ENCODE results near the gene POU2AF1. TPM values are rescaled to one million over a fixed set of nuclear protein-coding genes. Genes with fewer than 3 reads are reported as not detected.
A peak's percentile ranks its signal among the peaks of the same experiment; 100 is the strongest.

The POU2AF1 gene
- total and polyA plus RNA-seq, 2 of the 13 experiments (the other 11 are each of a cell fraction or from before 2014, with no cell fraction given): 1.9 to 3.6 TPM

DNA sequence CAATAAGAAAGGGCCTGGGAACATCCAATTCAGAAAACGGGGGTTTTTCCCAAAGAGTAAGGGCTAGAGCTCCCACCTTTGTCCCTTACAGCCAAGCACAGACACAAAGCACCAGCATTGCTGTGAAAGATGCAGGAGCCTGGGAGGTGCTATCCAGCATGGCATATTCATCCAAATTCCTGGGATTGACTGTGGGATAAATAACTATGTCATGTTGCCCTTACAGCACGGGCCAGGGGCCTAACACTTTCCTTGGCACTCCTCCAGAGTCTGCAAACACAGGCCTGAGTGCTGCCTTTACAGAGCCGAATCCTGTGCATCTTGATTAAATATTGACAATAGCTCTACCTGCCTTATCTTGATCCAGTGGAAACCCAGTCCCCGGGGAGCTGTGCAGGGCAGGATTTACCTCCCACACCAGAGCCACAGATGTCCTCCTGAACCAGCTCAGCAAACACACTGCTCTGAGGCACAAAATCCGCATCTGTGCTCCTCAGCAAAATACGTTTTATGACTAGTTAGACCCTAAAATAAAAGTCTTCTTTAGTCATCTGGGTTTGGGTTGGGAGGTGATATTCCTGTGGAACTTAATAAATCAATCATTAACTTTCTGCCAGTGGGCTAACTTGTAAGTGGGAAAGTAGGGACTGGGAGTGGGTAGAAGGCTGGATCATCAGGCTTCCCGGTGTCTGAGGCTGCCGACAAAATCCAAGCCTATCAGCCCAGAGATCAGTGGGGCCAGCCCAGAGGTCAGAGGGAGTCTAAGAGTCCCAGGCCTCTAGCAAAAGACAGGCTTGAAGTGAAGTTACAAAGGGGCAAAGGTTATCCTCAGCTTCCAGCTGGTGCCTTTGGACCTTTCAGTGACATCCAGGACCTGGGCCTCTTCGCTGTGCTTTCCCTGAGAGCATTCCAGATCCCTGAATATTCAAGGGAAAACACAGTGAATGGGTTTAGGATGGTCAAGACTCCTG, 44.3 kb downstream of the POU2AF1 start (continued):
- TF ChIP-seq HDAC2 (CRISPR knock-in tag; IDR thresholded peaks at IDR 0.05) (peak; percentile 93), RFXANK (CRISPR knock-in tag; IDR thresholded peaks at IDR 0.05) (peak; percentile 34; the same call in 1 of the 2 replicates), ZNF570 (CRISPR knock-in tag; IDR thresholded peaks at IDR 0.05; ENCODE audit: borderline replicate concordance) (no peak), ZNF788 (CRISPR knock-in tag; IDR thresholded peaks at IDR 0.05; ENCODE audit: borderline replicate concordance) (peak; percentile 73; the same call in 1 of the 2 replicates), RORA (CRISPR knock-in tag; IDR thresholded peaks at IDR 0.05) (peak; percentile 87; the same call in 1 of the 2 replicates), MED13 (CRISPR knock-in tag; IDR thresholded peaks at IDR 0.05) (peak; percentile 16; the same call in 1 of the 2 replicates), JUND (CRISPR knock-in tag; IDR thresholded peaks at IDR 0.05) (0 out of 2 replicates have a peak, but pooled peaks have one; percentile 24), RAD51 (IDR thresholded peaks at IDR 0.05; ENCODE audit: borderline replicate concordance) (no peak), ATF1 (CRISPR knock-in tag; IDR thresholded peaks at IDR 0.05) (peak; percentile 48; the same call in 1 of the 2 replicates), ZNF605 (CRISPR knock-in tag; IDR thresholded peaks at IDR 0.05) (peak; percentile 85)
- TF ChIP-seq, protein P1, sequence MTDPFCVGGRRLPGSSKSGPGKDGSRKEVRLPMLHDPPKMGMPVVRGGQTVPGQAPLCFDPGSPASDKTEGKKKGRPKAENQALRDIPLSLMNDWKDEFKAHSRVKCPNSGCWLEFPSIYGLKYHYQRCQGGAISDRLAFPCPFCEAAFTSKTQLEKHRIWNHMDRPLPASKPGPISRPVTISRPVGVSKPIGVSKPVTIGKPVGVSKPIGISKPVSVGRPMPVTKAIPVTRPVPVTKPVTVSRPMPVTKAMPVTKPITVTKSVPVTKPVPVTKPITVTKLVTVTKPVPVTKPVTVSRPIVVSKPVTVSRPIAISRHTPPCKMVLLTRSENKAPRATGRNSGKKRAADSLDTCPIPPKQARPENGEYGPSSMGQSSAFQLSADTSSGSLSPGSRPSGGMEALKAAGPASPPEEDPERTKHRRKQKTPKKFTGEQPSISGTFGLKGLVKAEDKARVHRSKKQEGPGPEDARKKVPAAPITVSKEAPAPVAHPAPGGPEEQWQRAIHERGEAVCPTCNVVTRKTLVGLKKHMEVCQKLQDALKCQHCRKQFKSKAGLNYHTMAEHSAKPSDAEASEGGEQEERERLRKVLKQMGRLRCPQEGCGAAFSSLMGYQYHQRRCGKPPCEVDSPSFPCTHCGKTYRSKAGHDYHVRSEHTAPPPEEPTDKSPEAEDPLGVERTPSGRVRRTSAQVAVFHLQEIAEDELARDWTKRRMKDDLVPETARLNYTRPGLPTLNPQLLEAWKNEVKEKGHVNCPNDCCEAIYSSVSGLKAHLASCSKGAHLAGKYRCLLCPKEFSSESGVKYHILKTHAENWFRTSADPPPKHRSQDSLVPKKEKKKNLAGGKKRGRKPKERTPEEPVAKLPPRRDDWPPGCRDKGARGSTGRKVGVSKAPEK (CRISPR knock-in tag; IDR thresholded peaks at IDR 0.05; ENCODE audit: borderline replicate concordance): 0 out of 2 replicates have a peak, but pooled peaks have one; percentile 83
- TF ChIP-seq, protein P2, sequence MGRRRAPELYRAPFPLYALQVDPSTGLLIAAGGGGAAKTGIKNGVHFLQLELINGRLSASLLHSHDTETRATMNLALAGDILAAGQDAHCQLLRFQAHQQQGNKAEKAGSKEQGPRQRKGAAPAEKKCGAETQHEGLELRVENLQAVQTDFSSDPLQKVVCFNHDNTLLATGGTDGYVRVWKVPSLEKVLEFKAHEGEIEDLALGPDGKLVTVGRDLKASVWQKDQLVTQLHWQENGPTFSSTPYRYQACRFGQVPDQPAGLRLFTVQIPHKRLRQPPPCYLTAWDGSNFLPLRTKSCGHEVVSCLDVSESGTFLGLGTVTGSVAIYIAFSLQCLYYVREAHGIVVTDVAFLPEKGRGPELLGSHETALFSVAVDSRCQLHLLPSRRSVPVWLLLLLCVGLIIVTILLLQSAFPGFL (CRISPR knock-in tag; IDR thresholded peaks at IDR 0.05): no peak
- TF ChIP-seq, protein P3, sequence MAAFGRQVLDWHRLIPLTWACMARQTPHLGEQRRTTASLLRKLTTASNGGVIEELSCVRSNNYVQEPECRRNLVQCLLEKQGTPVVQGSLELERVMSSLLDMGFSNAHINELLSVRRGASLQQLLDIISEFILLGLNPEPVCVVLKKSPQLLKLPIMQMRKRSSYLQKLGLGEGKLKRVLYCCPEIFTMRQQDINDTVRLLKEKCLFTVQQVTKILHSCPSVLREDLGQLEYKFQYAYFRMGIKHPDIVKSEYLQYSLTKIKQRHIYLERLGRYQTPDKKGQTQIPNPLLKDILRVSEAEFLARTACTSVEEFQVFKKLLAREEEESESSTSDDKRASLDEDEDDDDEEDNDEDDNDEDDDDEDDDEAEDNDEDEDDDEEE (CRISPR knock-in tag; IDR thresholded peaks at IDR 0.05): peak; percentile 35; the same call in 1 of the 2 replicates
- TF ChIP-seq, protein P4, sequence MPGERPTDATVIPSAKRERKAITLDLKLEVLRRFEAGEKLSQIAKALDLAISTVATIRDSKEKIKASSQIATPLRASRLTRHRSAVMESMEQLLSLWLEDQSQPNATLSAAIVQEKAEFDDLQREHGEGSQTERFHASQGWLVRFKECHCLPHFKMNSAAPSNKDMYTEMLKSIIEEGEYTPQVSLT (CRISPR knock-in tag; IDR thresholded peaks at IDR 0.05; ENCODE audit: borderline replicate concordance, low read depth): no peak
- TF ChIP-seq, protein P5, sequence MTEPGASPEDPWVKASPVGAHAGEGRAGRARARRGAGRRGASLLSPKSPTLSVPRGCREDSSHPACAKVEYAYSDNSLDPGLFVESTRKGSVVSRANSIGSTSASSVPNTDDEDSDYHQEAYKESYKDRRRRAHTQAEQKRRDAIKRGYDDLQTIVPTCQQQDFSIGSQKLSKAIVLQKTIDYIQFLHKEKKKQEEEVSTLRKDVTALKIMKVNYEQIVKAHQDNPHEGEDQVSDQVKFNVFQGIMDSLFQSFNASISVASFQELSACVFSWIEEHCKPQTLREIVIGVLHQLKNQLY (CRISPR knock-in tag; IDR thresholded peaks at IDR 0.05): peak; percentile 67
- TF ChIP-seq, protein P6, sequence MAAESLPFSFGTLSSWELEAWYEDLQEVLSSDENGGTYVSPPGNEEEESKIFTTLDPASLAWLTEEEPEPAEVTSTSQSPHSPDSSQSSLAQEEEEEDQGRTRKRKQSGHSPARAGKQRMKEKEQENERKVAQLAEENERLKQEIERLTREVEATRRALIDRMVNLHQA (CRISPR knock-in tag; IDR thresholded peaks at IDR 0.05): no peak
- TF ChIP-seq, protein P7, sequence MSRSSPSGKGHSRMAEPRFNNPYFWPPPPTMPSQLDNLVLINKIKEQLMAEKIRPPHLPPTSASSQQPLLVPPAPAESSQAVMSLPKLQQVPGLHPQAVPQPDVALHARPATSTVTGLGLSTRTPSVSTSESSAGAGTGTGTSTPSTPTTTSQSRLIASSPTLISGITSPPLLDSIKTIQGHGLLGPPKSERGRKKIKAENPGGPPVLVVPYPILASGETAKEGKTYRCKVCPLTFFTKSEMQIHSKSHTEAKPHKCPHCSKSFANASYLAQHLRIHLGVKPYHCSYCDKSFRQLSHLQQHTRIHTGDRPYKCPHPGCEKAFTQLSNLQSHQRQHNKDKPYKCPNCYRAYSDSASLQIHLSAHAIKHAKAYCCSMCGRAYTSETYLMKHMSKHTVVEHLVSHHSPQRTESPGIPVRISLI (CRISPR knock-in tag; IDR thresholded peaks at IDR 0.05; ENCODE audit: borderline replicate concordance): peak; percentile 22; the same call in 1 of the 2 replicates
- TF ChIP-seq, protein P8, sequence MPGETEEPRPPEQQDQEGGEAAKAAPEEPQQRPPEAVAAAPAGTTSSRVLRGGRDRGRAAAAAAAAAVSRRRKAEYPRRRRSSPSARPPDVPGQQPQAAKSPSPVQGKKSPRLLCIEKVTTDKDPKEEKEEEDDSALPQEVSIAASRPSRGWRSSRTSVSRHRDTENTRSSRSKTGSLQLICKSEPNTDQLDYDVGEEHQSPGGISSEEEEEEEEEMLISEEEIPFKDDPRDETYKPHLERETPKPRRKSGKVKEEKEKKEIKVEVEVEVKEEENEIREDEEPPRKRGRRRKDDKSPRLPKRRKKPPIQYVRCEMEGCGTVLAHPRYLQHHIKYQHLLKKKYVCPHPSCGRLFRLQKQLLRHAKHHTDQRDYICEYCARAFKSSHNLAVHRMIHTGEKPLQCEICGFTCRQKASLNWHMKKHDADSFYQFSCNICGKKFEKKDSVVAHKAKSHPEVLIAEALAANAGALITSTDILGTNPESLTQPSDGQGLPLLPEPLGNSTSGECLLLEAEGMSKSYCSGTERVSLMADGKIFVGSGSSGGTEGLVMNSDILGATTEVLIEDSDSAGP (CRISPR knock-in tag; IDR thresholded peaks at IDR 0.05; ENCODE audit: borderline replicate concordance): peak; percentile 66
